Gastroesophageal sphincter (tissue), 3 donors: ENCODE results near the gene HJV.

Experiments
- POLR2AphosphoS5 ChIP-seq: sonication (generic); formaldehyde crosslinking; IDR thresholded peaks from one replicate; pipeline ENCODE4 v1.6.1; 2017; ENCODE audit warnings: antibody characterized with exemption
- TF ChIP-seq, protein P1 (sequence below), 4 experiments: fragments of 200-600 bp in 2 of 4; fragments of 450-650 bp in 2 of 4; sonication (generic) in 1 of 4; IDR thresholded peaks; one replicate each; pipeline ENCODE4 v1.5.1; 2017 to 2019; ENCODE audit warnings: antibody characterized with exemption in 4 of 4, mild to moderate bottlenecking in 2 of 4, moderate library complexity in 2 of 4

DNA sequence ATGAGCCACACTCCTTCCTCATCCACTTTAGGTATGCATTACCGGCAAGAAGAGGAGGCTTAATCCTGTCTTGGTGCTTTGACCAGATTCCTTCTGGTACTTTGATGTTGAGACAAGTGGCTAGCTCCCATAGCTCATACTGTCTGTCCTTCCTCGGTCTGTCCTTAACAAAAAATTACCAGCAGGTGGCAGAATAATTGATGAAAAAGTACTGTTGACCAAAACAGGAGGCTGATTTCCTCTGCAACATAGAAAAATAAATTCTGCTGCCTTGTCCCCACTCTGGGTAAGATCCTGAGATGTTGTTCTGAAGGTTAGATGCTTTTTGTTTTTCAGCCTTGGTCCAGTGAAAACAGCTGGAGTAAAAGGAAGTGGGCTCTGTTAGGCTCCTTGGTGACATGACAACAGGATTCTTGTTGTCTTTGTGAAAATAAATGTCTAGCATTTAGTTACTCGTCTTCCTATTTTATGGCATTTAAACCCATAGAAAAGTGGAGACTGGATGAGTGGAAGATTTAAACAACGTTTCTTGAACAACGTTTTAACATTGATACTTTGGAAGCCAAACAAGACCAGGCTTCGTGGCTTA is 11.2 kb upstream of the HJV start:
- TF ChIP-seq, protein P1, sequence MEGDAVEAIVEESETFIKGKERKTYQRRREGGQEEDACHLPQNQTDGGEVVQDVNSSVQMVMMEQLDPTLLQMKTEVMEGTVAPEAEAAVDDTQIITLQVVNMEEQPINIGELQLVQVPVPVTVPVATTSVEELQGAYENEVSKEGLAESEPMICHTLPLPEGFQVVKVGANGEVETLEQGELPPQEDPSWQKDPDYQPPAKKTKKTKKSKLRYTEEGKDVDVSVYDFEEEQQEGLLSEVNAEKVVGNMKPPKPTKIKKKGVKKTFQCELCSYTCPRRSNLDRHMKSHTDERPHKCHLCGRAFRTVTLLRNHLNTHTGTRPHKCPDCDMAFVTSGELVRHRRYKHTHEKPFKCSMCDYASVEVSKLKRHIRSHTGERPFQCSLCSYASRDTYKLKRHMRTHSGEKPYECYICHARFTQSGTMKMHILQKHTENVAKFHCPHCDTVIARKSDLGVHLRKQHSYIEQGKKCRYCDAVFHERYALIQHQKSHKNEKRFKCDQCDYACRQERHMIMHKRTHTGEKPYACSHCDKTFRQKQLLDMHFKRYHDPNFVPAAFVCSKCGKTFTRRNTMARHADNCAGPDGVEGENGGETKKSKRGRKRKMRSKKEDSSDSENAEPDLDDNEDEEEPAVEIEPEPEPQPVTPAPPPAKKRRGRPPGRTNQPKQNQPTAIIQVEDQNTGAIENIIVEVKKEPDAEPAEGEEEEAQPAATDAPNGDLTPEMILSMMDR (IDR thresholded peaks at IDR 0.05): peak; percentile 25 to 52 (median 51)
- no peak for TF ChIP-seq POLR2AphosphoS5
